ENCODE results near the gene EXOC7. TPM values are rescaled to one million over a fixed set of nuclear protein-coding genes. Genes with fewer than 3 reads are reported as not detected.

EXOC7 gene
- total RNA-seq, 1 experiment from 2014 or later: 114 TPM

GRCh38 chr17:76089680-76090516 lies 13.7 kb downstream of the EXOC7 start:
- Histone ChIP-seq H3K4me2 (ENCODE audit: low read length) (no peak overlapping the region), H3K4me1 (ENCODE audit: control insufficient read depth in 1 of 2, insufficient read depth in 2 of 2, low read length in 2 of 2) (peaks cover 4 to 8% of the 10 kb centered on the region in 2 experiments), H2AFZ (ENCODE audit: low read depth, low read length, poor library complexity, severe bottlenecking) (no peak overlapping the region), H3K36me3 (ENCODE audit: control insufficient read depth in 1 of 2, insufficient read depth in 2 of 2, low read length in 2 of 2) (peaks cover 33 to 44% of the 10 kb centered on the region in 2 experiments; a peak in 3 of 4 replicates), H4K20me1 (ENCODE audit: insufficient read depth) (no peaks in the 10 kb centered on the region), H3K9me3 (ENCODE audit: control insufficient read depth in 1 of 2, insufficient read depth in 1 of 2, low read depth in 1 of 2, low read length in 2 of 2) (no peaks in the 10 kb centered on the region), H3K27ac (ENCODE audit: low read depth, low read length) (no peak overlapping the region), H3K27me3 (ENCODE audit: insufficient read depth, low read length) (no peaks in the 10 kb centered on the region), H3K79me2 (ENCODE audit: insufficient read depth, low read length) (no peaks in the 10 kb centered on the region; the same call in 1 of the 2 replicates), H3K9me2 (ENCODE audit: insufficient read depth) (no peaks in the 10 kb centered on the region), H3K9ac (ENCODE audit: low read length) (no peak overlapping the region), H3K4me3 (replicated peaks in 1 of 2; ENCODE audit: low read depth in 1 of 2, low read length in 2 of 2) (no peak overlapping the region)
- TF ChIP-seq REST (IDR thresholded peaks at IDR 0.05; ENCODE audit: low read depth) (no peak), EZH2phosphoT487 (IDR thresholded peaks at IDR 0.05; ENCODE audit: borderline replicate concordance) (no peak), ZBTB33 (IDR thresholded peaks at IDR 0.05; ENCODE audit: extremely low read depth, insufficient replicate concordance, low read length) (no peak), MAX (IDR thresholded peaks at IDR 0.05) (no peak), ZNF274 (IDR thresholded peaks at IDR 0.05; ENCODE audit: low read depth, low read length) (no peak), SP1 (IDR thresholded peaks at IDR 0.05; ENCODE audit: low read depth) (no peak), ELF1 (IDR thresholded peaks at IDR 0.05; ENCODE audit: borderline replicate concordance, low read depth) (no peak), TCF7L2 (IDR thresholded peaks at IDR 0.05; ENCODE audit: borderline replicate concordance, extremely low read depth, insufficient read depth, insufficient read length) (no peak), EGR1 (IDR thresholded peaks at IDR 0.05; ENCODE audit: low read depth) (no peak), ATF3 (IDR thresholded peaks at IDR 0.05) (no peak), SIN3A (IDR thresholded peaks at IDR 0.05; ENCODE audit: low read depth) (no peak), SRF (IDR thresholded peaks at IDR 0.05; ENCODE audit: low read depth) (no peak), JUND (IDR thresholded peaks at IDR 0.05) (no peak), CEBPB (IDR thresholded peaks at IDR 0.05; ENCODE audit: low read depth) (no peak), POLR2AphosphoS5 (IDR thresholded peaks at IDR 0.05; ENCODE audit: low read depth, low read length) (no peak), CBX3 (IDR thresholded peaks at IDR 0.05; ENCODE audit: low read depth) (no peak), POLR2A (IDR thresholded peaks at IDR 0.05; ENCODE audit: borderline replicate concordance, extremely low read depth, insufficient read depth, insufficient read length) (no peak), CTCF (IDR thresholded peaks at IDR 0.05 in 2 of 3, conservative IDR thresholded peaks at IDR 0.05 in 1 of 3; ENCODE audit: borderline replicate concordance in 1 of 3, insufficient read depth in 1 of 3, low read depth in 2 of 3, low read length in 2 of 3) (no peak)
- RAD21 ChIA-PET (ENCODE audit: low non-redundant PET in 1 of 2, low total read pairs in 2 of 2, uncharacterized antibody in 2 of 2, unreplicated experiment in 2 of 2): no interaction called here
- DNase-seq (ENCODE audit: low read depth, low spot score): no peak
- intact Hi-C loops (cut with micrococcal nuclease): no loop called here
- no TSS peak for BruUV-seq (replicated peaks)
- CTCF ChIA-PET: interaction anchor here (1.2 kb wide), 1 partner anchor 76 kb away, joined by 4 read pairs; no protein-coding TSS in a partner anchor
- POLR2A ChIA-PET: no interaction called here
- ATAC-seq: no peak
